Activated CD4-positive, alpha-beta T cell treated with anti-CD3 and anti-CD28 coated beads for 48 hours (primary cell): ENCODE data around the gene FKBP8.

Experiments
- DNase-seq: peaks from one replicate; pipeline ENCODE4 v3.0.0-alpha.2; 2020

FKBP8 gene

DNA sequence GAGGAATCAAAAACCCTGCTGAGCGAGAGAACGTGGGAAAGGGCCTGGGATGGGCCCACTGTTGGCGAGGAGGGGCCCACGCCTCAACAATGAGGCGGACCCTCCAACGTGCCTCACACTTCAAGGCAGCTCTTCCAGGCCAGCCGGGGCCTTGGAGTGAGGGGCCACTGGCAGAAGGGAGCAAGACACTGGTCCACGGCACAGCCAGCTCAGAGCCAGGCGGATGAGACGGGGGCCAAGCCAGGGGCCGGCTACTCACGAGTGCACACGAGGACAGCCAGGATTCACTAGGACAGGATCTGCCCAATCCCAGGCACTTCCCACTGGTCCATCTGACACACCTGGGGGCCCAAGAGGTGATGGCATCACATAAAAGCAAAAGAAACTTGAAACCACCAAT is 42.0 kb downstream of the FKBP8 start:
- DNase-seq, result no peak

DNA sequence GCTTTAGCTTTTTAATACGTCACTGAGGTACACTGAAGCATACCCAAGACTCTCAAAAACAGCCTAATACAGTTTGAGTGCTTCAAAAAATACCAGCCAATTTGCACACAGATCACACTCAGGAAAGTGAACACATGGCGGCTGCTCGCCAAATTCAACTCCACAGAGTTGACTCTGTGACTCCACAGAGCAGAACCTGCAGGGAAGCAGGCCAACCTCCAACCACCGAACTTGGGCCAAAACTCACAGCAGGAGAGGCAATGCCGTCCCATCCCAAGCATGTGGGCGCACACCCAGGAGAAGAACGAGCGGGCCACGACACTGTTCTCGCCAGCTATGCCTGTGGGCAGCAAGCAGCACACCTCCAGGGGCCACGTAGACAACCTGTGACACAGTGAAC is 42.6 kb downstream of the FKBP8 start:
- DNase-seq, result no peak

DNA sequence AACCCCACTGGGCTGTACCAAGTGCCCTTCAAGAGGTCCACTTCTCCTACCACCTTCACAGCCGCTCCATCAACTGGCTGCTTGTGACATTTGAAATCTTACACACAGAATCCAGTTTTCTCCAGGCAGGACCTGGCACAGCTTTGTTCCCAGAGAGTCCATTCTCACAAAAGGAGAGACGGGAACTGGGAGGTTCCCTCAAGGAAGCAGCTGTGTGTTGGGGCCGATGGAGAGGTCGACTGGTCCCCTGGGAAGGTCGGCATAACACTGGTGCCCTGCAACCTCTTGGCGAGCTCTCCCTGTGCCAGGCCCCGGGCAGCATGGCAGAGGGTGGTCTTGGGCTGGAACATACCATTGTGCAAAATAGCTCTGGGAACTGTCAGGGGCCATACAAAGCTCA is 43.0 kb downstream of the FKBP8 start:
- DNase-seq, result no peak

DNA sequence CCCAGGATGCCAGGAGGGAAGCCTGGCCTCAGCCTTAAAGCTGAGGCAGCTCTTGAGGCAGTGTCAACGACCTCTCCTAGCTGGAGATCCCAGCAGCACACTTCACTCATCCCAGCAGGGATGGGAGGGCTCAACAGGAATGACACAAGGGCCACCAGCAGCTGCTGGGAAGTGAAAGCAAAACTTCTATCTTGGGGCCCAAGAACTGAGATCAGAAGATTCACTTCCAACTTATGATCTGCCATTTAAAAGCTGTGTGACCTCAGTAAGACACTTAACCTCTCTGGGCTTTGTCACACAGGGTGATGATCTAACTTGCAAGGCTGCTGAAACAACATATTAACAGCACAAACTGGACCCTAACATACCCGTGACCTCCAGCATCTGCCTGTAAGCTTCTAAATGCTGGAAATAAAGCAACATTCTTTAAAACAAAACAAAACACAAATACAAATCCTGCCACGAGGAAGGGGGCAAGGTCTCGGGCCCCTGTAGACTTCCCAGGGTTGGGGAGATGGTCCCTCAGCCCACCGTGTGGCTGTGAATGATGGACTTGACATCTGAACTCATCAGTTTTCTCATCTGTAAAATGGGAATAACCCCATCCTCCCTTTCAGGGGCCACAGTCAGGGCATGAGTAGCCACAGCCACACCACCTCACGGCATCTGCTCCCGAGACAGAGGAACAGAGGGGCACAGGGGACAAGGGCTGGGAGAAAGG is 44.2 kb downstream of the FKBP8 start:
- DNase-seq, result no peak

DNA sequence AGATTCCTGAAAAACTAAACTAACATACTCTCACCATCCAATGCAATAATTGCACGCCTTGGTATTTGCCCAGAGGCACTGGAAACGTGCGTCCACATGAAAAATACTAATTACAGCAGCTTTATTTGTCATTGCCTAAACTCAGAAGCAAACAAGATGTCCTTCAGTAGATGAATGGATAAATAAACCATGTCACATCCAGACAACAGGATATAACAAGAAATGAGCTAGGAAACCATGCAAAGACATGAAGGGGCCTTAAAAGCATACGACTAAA is 46.5 kb downstream of the FKBP8 start:
- DNase-seq, result no peak

DNA sequence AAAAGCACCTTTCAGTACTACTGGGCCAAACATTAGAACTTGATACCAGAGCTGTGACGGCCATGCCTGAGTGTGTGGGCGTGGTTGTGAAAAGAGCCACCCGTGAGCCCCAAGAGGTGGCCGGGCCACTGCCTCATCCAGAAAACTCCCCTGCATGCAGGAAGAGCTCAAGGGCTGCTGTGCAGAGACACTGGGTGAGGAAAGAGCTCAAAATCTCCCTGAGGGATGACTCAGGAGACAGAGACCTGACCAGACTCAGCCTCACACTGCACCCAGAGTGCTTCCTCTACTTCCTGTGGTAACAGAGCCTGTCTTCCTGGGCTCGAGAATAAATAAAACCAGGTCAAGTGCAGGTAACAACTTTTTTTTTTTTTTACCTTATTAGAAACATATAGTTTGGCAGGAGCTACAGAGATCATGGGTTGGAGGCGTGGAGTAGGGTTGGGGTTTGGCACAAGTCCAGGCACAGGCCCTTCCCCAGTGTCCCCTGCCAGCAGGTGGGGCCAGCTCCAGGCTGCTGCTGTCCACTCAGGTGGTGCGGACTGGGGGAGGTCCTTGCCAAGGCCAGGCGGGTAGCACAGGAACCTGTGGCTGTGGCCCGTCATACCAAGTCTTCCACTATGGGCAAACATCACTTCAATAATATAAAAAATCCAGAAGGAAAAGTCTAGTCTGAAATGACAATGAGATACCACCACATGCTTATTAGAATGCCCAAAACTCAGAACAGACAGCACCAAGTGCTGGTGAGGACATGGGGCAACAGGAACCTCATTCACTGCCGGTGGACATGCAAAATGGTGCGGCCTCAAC is 47.0 kb downstream of the FKBP8 start:
- DNase-seq, result peak; percentile 67

DNA sequence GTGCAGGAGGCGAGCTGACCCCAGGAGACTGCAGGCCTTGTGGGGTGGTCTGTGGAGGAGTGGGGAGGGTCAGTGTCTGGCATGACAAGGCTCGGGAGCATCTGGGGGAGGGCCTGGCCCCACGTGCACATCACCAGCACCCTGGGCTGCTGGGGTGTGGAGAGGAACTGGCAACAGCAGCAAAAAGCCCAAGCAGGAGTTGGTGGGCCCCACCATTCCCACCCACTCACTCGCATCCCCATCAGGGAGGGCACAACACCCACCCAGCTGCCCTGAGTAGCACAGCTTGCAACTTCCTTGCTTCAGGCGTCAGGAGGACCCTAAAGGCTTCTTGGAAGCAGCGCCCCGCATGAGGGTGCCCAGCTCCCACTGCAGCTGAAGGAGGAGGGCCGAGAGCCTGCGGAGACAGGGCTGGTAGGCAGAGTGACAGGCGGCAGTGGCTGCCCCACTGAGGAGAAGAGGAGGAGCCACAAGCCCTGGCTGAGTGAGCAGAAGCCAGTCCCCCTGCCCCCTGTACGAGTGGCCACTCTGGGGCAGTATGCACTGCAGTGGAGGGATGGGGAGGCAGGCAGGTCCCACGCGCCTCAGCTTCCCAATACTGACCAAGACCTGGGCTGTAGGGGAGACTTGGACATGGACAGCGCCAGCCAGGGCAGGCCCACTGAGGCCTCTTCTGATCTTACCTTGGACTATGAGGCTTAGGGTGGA is 48.0 kb downstream of the FKBP8 start:
- DNase-seq, result no peak

DNA sequence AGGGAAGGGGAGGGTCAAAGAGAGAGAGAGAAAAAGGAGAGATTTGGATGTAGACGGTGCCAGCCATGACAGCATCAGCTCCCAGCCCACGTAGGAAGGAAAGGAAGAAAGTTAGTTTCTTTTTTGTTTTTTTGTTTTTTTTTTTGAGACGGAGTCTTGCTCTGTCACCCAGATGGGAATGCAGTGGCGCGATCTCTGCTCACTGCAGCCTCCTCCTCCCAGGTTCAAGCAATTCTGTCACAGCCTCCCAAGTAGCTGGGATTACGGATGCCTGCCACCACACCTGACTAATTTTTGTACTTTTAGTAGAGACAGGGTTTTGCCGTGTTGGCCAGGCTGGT is 49.1 kb downstream of the FKBP8 start:
- no peak for DNase-seq

DNA sequence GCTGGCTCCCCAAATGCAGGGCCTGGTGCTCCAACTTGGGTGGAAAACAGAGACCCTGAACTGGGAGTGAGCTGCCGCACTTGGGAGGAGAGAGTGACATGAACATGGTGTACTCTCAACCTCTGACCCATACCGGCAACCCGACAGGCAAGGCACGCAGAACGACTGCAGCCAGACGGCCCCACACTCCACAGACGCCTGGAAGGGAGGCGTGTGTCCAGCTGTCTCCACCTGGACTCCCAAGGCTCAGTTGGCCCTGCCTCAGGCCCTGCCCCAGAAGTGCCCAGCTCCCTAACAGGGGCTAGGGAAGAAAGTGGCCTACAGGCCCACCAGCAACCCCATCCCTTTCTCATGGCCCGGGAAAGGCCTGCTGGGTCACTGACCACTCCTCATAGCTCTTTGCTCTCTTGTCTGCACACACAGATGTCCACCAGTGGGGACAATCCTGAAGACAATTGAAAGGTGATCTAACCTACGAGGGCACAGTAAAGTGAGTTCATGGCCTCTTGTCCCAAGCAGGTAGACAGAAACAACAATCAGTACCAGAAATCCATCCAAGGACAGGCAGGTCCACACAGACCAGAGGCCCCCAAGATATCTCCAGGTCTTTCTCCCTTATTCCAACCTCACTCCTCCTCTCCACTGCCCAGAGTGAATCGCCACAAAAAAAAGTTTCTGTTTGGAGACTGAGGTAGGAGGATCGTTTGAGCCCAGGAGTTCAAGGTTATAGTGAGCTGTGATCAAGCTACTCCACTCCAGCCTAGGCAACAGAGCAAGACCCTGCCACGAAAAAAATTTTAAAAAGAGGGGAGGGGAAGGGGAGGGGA is 49.7 kb downstream of the FKBP8 start:
- DNase-seq, result no peak

DNA sequence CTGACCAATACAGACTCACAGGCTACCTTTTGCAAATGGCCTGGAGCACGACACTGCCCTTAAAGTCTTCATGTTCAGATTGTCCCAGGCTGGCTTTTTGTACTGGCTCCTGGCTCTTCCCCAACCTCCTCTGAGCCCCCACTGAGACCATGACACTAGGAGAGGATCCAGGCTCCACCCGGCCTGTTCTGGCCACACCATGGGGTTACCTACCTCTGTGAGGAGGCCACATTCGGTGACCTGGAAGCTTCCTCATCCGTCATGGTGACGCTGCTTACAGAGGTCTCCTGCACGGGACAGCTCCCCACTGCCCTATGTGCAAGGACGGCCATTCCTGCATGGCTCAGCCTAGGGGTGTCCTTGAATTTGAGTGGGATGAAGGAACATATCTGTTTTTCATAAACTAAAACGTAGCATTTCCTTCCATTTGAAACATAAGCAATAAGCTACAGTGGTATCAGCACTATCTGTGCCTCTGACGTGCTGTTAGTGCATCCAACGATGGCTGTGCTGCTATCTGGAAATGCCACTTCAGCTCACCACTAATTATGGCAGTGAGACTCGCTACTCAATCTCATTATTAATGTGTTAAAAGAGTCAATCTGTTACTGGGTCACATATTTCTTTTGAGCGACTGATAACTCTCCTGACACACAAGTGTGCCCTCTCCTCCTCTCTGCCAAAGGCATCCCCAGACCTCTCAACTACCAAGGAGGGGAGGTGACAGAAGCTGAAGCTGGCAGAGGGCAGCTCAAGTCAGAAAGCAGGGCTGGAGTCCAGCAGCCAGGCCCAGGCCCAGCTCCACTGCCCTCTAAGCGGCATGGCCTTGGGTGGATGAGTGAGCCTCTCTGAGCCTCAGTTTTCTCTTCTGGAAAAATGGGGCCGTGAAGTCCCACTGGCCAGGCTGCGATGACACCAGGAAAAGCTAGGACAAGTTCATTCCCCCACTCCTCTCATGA is 51.1 kb downstream of the FKBP8 start:
- DNase-seq, result no peak

DNA sequence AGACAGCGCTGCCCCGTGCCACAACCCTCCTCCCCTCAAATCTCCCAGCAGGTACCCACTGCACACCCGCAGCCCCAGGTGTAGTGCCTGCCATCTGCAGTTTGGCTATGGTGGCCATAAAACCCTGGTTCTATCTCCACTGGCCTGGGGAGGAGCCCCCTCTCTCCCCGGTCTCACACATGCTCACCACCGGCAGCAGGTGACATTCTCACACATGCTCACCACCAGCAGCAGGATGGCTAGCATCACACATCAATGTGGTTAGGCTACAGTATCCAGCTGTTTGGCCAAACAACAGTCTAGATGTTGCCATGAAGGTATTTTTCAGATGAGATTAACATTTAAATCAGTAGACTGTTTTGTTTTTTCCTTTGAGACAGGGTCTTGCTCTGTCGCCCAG is 52.6 kb downstream of the FKBP8 start:
- no peak for DNase-seq

DNA sequence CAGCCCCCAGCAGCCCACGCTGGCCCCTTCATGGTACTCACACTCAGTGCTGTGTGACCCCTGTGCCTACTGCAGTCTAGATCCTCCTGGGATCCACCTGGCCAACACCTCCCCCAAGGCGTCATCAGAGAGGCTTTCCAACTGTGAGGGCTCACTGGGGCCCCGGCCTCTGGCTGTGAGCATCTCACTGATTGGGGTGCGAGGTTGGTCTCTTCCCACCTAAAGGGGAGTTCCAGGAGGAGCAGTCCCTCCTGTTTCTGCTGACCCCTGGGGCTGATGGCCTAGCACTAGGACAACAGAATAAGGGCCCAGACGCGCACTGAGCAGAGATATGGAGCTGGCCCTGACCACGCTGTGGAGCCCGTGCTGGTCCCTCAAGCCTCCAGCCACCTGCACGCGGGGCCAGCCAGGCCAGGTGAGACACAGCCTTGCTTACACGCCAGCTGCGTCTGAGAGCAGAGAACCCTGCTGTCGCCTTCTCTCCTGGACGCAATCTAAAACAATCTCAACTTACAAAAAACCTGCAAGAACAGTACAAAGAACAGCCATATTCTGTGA is 53.7 kb downstream of the FKBP8 start:
- DNase-seq, result no peak

DNA sequence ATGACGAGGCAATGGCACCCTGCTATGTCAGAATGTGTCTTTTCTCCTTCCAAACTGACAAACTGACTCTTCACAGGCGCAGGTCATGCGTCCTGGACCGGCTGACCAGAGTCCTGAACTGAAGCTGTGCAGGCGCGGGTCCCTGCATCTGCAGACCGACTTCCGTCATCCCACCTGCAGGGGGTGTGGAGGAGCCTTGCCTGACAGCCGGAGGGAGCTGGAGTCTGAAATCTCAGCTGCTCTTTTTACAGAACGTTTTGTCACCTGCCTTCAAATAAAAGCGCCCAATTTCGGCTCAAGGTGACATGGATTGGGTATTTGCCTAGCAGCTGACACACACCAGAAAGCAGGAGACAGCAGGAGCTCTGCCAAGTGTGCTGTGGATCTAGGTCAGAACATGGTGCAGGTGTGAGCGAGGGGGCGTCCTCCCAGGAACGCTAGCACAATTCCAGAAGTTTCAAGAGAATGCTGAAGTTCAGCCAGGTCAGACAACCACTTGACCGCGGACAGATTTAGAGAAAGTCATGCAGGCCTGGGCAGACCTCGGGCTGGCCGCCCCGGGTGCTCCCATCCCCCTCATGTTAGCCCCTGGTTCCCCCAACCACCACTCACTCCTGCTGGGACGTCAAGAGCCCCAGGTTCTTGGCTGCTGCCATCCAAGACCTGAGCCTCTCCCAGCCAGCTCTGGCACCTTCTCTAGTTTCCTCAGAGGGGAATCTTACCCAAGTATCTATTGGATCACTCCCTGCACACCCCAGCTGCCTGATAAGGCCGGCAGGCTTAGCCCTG is 54.3 kb downstream of the FKBP8 start:
- no peak for DNase-seq

DNA sequence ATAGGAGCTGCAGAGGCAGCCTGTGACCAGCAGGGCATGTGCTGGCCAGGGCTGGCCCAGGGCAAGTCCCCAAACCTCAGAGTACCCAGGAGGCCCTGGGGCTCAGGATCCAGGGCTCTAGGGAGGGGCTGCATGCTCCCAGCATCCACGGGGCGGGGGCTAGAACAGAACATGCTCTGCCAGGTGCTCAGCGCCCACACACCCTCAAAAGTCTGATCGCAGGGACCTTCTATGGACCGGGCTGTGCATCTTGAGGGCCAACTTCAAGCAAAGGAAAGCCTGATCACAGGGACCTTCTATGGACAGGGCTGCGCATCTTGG is 55.0 kb downstream of the FKBP8 start:
- peak; percentile 32 for DNase-seq

DNA sequence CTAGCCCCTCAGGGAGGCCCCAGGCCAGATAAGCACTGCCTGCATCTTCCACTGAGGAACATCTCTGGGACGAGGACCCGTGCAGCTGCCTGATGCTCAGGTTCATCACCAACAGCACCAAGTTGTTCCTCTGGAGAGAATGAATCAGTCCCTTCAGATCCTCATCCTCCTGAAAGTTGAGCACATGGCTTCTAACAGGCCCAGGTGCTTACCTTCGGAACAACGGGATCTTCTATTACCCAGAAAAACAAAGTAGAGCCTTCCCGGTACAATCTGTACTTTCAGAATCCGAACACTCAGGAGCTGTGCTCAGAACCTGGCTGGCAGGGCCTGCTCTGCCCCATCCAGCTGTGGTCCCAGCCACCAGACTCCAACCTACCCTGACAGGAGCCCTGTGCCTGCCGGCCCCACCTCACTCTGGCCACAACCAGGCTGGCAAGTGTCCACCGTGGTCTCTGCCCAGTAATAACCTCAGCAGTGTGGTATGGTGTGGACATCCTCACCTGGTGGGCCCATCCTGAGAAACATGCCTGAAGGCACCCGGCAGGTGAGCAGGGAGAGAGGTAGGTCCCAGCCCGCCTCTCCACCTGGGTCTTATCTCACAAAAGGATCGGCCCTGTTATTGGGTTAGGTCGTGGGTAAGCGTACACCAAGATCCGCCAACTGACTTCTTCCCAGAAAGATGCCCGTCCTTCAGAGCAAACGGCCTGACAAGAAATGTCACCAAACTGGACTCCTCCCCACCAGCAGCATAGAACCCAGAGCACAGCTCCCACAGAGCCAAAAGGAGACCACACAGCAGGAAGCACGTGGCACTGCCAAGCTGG is 55.6 kb downstream of the FKBP8 start:
- DNase-seq, result no peak

DNA sequence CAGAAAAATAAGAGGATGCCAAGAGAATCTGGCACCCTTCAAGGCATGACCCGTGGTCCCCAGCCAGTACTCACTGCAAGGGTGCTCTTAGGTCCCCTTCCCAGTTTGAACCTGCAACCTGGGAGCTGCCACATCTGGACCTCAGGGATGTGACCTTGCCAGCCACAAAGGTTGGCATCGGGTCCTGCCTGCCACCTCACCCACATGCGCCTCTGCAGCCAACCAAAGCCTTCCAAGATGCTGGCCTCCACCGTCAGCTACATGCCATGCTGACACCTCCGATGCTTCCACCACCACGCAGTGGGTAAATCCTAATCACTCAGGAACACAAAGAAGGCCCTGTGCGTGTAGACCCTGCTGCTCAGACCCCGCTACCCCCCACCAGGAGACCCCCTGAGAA is 56.6 kb downstream of the FKBP8 start:
- DNase-seq, result no peak

DNA sequence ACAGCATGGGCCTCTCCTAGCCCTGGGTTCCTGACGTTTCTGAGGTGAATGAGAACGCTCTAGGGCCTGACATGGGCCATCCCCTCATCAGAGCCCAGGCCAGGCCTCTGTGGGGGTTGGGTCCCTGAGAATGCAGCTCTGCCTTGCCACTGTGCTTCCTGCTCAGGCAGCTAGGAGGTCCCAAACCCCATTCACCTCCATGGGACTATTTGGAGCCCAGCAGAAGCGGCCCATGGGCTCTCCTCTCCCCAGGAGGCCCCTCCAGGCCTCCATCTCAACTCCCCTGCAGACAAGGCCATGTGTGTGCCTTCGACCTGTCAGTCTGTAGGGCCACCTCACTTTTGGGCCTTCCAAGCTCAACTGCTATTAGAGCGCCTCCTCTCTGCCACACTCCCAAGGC is 58.4 kb downstream of the FKBP8 start:
- no peak for DNase-seq

DNA sequence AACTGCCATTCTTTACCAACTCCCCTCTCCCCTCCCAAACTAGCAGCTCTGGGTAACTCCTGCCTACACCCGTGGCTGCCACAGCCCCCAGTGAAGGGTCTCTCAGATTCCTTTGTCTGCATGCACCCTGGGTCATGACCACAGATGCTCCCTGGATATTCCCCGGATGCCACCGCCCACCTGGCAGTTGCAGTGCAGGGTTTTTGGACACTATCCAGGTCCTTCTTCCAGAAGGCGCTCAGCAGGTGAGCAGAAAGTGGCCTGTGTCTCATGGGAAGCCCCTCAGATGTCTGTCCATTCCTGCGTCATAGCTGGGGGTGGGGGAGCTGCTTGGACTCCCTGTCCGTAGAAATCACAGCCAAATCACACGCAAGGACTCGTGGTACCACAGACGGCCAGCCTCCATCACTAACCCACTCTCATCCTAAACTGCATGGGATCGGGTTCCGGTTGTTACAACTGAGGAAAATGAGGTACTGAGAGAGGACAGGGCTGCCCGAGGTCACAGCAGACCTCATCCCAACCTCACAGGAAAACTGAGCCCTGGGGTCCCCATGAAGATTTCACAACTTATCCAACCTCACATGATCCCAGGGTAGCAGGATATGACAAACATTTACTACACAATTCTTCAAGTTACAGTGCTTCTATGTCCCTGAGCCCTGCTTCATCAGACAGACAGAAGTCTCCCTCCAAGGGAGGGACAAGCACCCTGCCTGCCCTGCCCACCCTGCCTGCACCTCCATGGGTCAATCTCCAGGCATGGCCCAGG is 60.1 kb downstream of the FKBP8 start:
- DNase-seq, result no peak
